ENCODE data around the gene LAMC2. TPM values are rescaled to one million over a fixed set of nuclear protein-coding genes. Genes with fewer than 3 reads are reported as not detected.

LAMC2 gene
- total and polyA plus RNA-seq, 2 of the 13 experiments (the other 11 are each of a cell fraction or from before 2014, with no cell fraction given), result 0.03 TPM; not detected in 1

GRCh38 chr1:183235503-183235902, 49.4 kb downstream of the LAMC2 start:
- CTCF ChIA-PET (ENCODE audit: low intra/inter-chr PET ratio, low total read pairs), result interaction anchor here (1.1 kb wide), 1 partner anchor 273 kb away, joined by 7 read pairs; no protein-coding TSS in a partner anchor
- H4K20me1 ChIP-seq (ENCODE audit: insufficient read depth, low read length), result no peaks in the 10 kb centered on the region
- no TSS peak for BruUV-seq (replicated peaks)
- in situ Hi-C loops (cut with HindIII; ENCODE audit: extremely low pct_ligation_motif_present, low pct_unique_long_range_greater_than_20kb) (no loop called here), intact Hi-C loops (cut with micrococcal nuclease; ENCODE audit: unreplicated experiment) (no loop called here)
- no peaks in the 10 kb centered on the region for H3K9me3 ChIP-seq (ENCODE audit: low read length)
- ATAC-seq (no peak), DNase-seq (ENCODE audit: low spot score) (no peak), FAIRE-seq (no peak)
- H3K4me2 ChIP-seq (ENCODE audit: low read depth, low read length), result no peak overlapping the region
- POLR2A ChIA-PET, result interaction anchor here (0.7 kb wide), 1 partner anchor 270 kb away, joined by 3 read pairs; no protein-coding TSS in a partner anchor
- no peaks in the 10 kb centered on the region for H3K36me3 ChIP-seq (replicated peaks in 1 of 2; ENCODE audit: control insufficient read depth in 1 of 2, insufficient read depth in 2 of 2, low read length in 2 of 2)
- peak overlapping the region; percentile 33 for H2AFZ ChIP-seq (ENCODE audit: low read length)
- H3K27me3 ChIP-seq (ENCODE audit: control insufficient read depth in 1 of 2, insufficient read depth in 2 of 2, low read length in 2 of 2), result peaks cover 0 to 11% of the 10 kb centered on the region in 2 experiments; a peak in 2 of 5 replicates
- H3K27ac ChIP-seq (ENCODE audit: extremely low read length, insufficient read depth, low read length), result no peak overlapping the region
- WGBS (ENCODE audit: low lambda C conversion rate), result 77% methylated on average over 14 of the region's 14 CpGs
- no peaks in the 10 kb centered on the region for H3K79me2 ChIP-seq (ENCODE audit: insufficient read depth, low read length)
- no peak overlapping the region for H3K4me3 ChIP-seq (replicated peaks in 1 of 3; ENCODE audit: insufficient read depth in 1 of 3, low read depth in 2 of 3, low read length in 3 of 3)
- peaks cover 34% of the 10 kb centered on the region for H3K4me1 ChIP-seq (ENCODE audit: insufficient read depth, low read length)
- no peak overlapping the region for H3K9ac ChIP-seq (ENCODE audit: insufficient read depth, low read depth, low read length)
- TF ChIP-seq SNAI1 (CRISPR knock-in tag; IDR thresholded peaks at IDR 0.05; ENCODE audit: borderline replicate concordance), result no peak
- no peak for TF ChIP-seq AGO2 (optimal IDR thresholded peaks at IDR 0.05; ENCODE audit: low read depth, low read length)
- TF ChIP-seq MEIS2 (CRISPR knock-in tag; IDR thresholded peaks at IDR 0.05), result no peak
- no peak for TF ChIP-seq ZNF768 (CRISPR knock-in tag; IDR thresholded peaks at IDR 0.05)

- no peak overlapping the region for H3K27ac ChIP-seq (ENCODE audit: extremely low read length, insufficient read depth, low read length)
- ChIA-PET CTCF (ENCODE audit: low intra/inter-chr PET ratio, low total read pairs) (no interaction called here), POLR2A (no interaction called here)
- H3K27me3 ChIP-seq (ENCODE audit: control insufficient read depth in 1 of 2, insufficient read depth in 2 of 2, low read length in 2 of 2), result peaks cover 0 to 12% of the 10 kb centered on the region in 2 experiments; a peak in 2 of 5 replicates
- H3K4me3 ChIP-seq (replicated peaks in 1 of 3; ENCODE audit: insufficient read depth in 1 of 3, low read depth in 2 of 3, low read length in 3 of 3), result no peak overlapping the region
- intact Hi-C loops (cut with micrococcal nuclease; ENCODE audit: unreplicated experiment), result no loop called here
- DNase-seq (ENCODE audit: low spot score), result no peak
- FAIRE-seq, result no peak
- no peak overlapping the region for H2AFZ ChIP-seq (ENCODE audit: low read length)
- no peaks in the 10 kb centered on the region for H3K9me3 ChIP-seq (ENCODE audit: low read length)
- no peak overlapping the region for H3K4me2 ChIP-seq (ENCODE audit: low read depth, low read length)
- no peak for ATAC-seq
- H3K9ac ChIP-seq (ENCODE audit: insufficient read depth, low read depth, low read length), result no peak overlapping the region
- no peaks in the 10 kb centered on the region for H3K36me3 ChIP-seq (replicated peaks in 1 of 2; ENCODE audit: control insufficient read depth in 1 of 2, insufficient read depth in 2 of 2, low read length in 2 of 2)
- in situ Hi-C loops (cut with HindIII; ENCODE audit: extremely low pct_ligation_motif_present, low pct_unique_long_range_greater_than_20kb), result no loop called here
- H3K4me1 ChIP-seq (ENCODE audit: insufficient read depth, low read length), result peaks cover 26% of the 10 kb centered on the region
- H3K79me2 ChIP-seq (ENCODE audit: insufficient read depth, low read length), result no peaks in the 10 kb centered on the region
- 25% methylated on average over 4 of the region's 6 CpGs for WGBS (ENCODE audit: low lambda C conversion rate)
- BruUV-seq (replicated peaks), result no TSS peak
- H4K20me1 ChIP-seq (ENCODE audit: insufficient read depth, low read length), result no peaks in the 10 kb centered on the region
- no peak for TF ChIP-seq ZNF331 (CRISPR knock-in tag; IDR thresholded peaks at IDR 0.05)
- no peak for TF ChIP-seq KAT2B (IDR thresholded peaks at IDR 0.05; ENCODE audit: borderline replicate concordance, low read depth, low read length)
- TF ChIP-seq KAT8 (CRISPR knock-in tag; IDR thresholded peaks at IDR 0.05), result no peak
- TF ChIP-seq CBX2 (IDR thresholded peaks at IDR 0.05; ENCODE audit: low read depth, low read length), result no peak
- TF ChIP-seq CBX2 (CRISPR knock-in tag; IDR thresholded peaks at IDR 0.05; ENCODE audit: low read depth), result no peak
- no peak for TF ChIP-seq CBX1 (IDR thresholded peaks at IDR 0.05; ENCODE audit: low read depth)
- TF ChIP-seq AFF4 (CRISPR knock-in tag; IDR thresholded peaks at IDR 0.05), result no peak
- no peak for TF ChIP-seq CHCHD3 (CRISPR knock-in tag; IDR thresholded peaks at IDR 0.05)
- TF ChIP-seq, protein P1, sequence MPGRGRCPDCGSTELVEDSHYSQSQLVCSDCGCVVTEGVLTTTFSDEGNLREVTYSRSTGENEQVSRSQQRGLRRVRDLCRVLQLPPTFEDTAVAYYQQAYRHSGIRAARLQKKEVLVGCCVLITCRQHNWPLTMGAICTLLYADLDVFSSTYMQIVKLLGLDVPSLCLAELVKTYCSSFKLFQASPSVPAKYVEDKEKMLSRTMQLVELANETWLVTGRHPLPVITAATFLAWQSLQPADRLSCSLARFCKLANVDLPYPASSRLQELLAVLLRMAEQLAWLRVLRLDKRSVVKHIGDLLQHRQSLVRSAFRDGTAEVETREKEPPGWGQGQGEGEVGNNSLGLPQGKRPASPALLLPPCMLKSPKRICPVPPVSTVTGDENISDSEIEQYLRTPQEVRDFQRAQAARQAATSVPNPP (CRISPR knock-in tag; IDR thresholded peaks at IDR 0.05), result no peak
- TF ChIP-seq ISL2 (CRISPR knock-in tag; IDR thresholded peaks at IDR 0.05), result no peak
- TF ChIP-seq FOXK2 (IDR thresholded peaks at IDR 0.05), result no peak
- TF ChIP-seq SP4 (CRISPR knock-in tag; IDR thresholded peaks at IDR 0.05), result no peak
Observed at GRCh38 chr1:183236158-183236725, 50.2 kb downstream of the LAMC2 start.
